Neural cell (in vitro differentiated cells): ENCODE results near the gene METTL26.

Experiments used
- CTCF ChIP-seq: fragments of 450-650 bp; IDR thresholded peaks from 2 replicates; pipeline ENCODE4 v1.5.1; 2014; ENCODE audit warnings: antibody characterized with exemption, mild to moderate bottlenecking, moderate library complexity; ENCODE audit not compliant: poor library complexity, severe bottlenecking
- EP300 ChIP-seq: fragments of 450-650 bp; conservative IDR thresholded peaks from 2 replicates; pipeline ENCODE4 v1.6.1; 2014; ENCODE audit warnings: antibody characterized with exemption, mild to moderate bottlenecking, moderate library complexity; ENCODE audit not compliant: poor library complexity, severe bottlenecking
- EZH2 ChIP-seq: fragments of 200-600, 300-800 bp; shearing (Covaris generic), sonication (generic); IDR thresholded peaks from 2 replicates; pipeline ENCODE4 v1.6.1; 2014; ENCODE audit warnings: antibody characterized with exemption, low read length, borderline replicate concordance, mild to moderate bottlenecking; ENCODE audit not compliant: insufficient read depth, poor library complexity, severe bottlenecking
- MXI1 ChIP-seq: fragments of 450-650 bp; conservative IDR thresholded peaks from 2 replicates; pipeline ENCODE4 v1.6.1; 2014; ENCODE audit warnings: antibody characterized with exemption, mild to moderate bottlenecking; ENCODE audit not compliant: poor library complexity, severe bottlenecking
- POLR2AphosphoS5 ChIP-seq: IDR thresholded peaks from 2 replicates; pipeline ENCODE4 v1.6.1; 2012
- REST ChIP-seq: IDR thresholded peaks from 2 replicates; pipeline ENCODE4 v1.6.1; 2012; ENCODE audit warnings: borderline replicate concordance
- SMC3 ChIP-seq: fragments of 450-650 bp; conservative IDR thresholded peaks from 2 replicates; pipeline ENCODE4 v1.6.1; 2014; ENCODE audit warnings: antibody characterized with exemption, mild to moderate bottlenecking, moderate library complexity; ENCODE audit not compliant: poor library complexity
- TAF1 ChIP-seq: IDR thresholded peaks from 2 replicates; pipeline ENCODE4 v1.6.1; 2012; ENCODE audit warnings: low read depth

- TF ChIP-seq CTCF: no peak
- no peak for TF ChIP-seq REST
- TF ChIP-seq POLR2AphosphoS5: no peak
- no peak for TF ChIP-seq EZH2
- TF ChIP-seq SMC3: no peak
- no peak for TF ChIP-seq EP300
- no peak for TF ChIP-seq TAF1
- no peak for TF ChIP-seq MXI1
These were observed 15.7 kb upstream of the METTL26 start for GRCh38 chr16:651844-652243.
